G401.6 (cell line): Measurements from ENCODE around the gene AP1S3.
A peak's percentile ranks its signal among the peaks of the same experiment; 100 is the strongest.
"Not testable (repeated sequence)": the region's sequence is repeated elsewhere in the genome, so short reads cannot be mapped to it uniquely, and the experiment has no call there.

Source experiments
- FAIRE-seq: peaks from 2 replicates; lab custom pipeline; 2012; peaks lifted over from hg19 to GRCh38; lab: Jason Lieb, UNC

AP1S3 gene

GRCh38 chr2:223797811-223798721 lies 39.3 kb downstream of the AP1S3 start:
- peak; percentile 82 for FAIRE-seq

- FAIRE-seq = no peak
Observed at GRCh38 chr2:223797037-223797436, 40.3 kb downstream of the AP1S3 start.

- FAIRE-seq = no peak
Observed at GRCh38 chr2:223789423-223789822, 48.0 kb downstream of the AP1S3 start.

- FAIRE-seq = no peak
Observed at GRCh38 chr2:223788826-223789225, 48.6 kb downstream of the AP1S3 start.

- not testable (repeated sequence) for FAIRE-seq
Observed at GRCh38 chr2:223788106-223788505, 49.3 kb downstream of the AP1S3 start.

GRCh38 chr2:223787358-223787757 lies 50.0 kb downstream of the AP1S3 start:
- no peak for FAIRE-seq

- no peak for FAIRE-seq
Observed at GRCh38 chr2:223786943-223787342, 50.4 kb downstream of the AP1S3 start.

GRCh38 chr2:223786236-223786635 lies 51.1 kb downstream of the AP1S3 start:
- FAIRE-seq = no peak

- FAIRE-seq = no peak
Observed at GRCh38 chr2:223784221-223784772, 53.1 kb downstream of the AP1S3 start.

DNA sequence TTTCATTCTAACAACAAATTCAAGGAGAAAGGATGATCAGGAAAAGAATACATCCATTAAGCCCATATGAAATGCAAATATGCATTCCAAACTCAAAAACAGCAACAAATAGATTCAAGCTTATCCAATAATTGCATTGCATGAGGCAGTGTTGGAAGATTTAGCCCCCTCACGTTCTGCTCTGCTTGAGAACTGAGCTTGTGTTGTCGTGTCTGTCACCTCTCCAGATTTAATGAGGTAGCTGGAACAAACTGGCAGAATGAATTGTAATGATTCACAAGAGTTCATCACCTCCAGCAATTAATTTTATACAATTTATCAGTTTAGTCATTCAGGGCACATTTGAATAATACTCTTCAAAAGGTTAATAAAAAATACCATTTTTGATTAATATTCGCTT lies 54.8 kb downstream of the AP1S3 start:
- no peak for FAIRE-seq

DNA sequence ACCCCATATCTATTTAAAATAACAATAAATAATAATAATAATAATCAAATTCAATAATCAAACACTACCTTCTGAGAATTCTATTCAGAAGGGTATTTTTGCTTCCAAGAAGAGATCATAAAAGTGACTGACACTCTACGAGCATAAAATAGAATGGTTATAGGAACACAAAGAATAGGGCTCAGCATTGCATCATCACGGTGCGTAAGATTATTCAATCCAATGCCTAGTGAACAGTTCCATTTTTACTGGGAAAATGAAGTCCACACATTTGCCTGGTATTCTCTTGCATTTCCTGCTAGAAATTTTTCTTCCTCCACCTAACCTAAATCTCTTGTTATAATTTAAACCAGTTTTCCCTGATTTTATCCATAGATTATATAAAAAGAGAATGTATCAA lies 55.8 kb downstream of the AP1S3 start:
- FAIRE-seq = no peak

- FAIRE-seq = no peak
Observed at GRCh38 chr2:223779877-223780276, 57.5 kb downstream of the AP1S3 start.

- no peak for FAIRE-seq
Observed at GRCh38 chr2:223774193-223774592, 63.2 kb downstream of the AP1S3 start.

DNA sequence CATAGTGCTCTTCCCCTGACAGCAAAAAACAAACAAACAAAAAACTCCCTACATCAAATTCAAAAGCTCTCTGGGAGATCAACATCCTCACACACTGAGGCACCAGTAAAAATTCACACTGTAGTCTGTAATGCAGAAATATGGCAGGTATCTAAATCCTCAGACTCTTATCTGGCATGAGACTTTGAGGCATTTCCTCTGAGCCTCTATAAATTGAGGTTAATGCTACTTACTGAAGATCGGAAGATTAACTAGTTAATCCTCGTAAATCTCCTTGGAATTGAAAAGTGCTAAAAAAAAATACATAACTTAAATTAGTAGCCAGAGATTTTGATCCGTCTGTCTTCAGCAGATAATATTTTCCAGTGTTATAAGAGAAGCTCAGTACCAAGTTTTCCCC lies 65.0 kb downstream of the AP1S3 start:
- no peak for FAIRE-seq

DNA sequence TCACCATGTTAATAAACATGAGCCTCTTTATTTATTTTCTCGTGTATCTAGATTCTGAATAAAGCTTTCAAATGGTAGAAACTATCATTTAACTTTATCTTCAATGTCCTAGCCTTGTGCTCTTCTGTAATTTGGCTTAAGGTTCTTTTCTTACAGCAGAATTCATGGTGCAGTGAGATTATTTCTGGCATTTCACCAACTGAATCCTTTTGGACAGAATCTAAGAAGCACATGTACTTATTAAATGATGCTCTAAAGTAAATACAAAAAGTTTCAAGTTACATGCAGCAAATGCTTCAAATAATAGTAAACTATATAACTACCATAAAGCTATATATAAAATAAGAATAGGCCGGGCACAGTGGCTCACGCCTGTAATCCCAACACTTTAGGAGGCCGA lies 65.9 kb downstream of the AP1S3 start:
- FAIRE-seq = no peak

GRCh38 chr2:223768179-223768578 lies 69.2 kb downstream of the AP1S3 start:
- FAIRE-seq = no peak

DNA sequence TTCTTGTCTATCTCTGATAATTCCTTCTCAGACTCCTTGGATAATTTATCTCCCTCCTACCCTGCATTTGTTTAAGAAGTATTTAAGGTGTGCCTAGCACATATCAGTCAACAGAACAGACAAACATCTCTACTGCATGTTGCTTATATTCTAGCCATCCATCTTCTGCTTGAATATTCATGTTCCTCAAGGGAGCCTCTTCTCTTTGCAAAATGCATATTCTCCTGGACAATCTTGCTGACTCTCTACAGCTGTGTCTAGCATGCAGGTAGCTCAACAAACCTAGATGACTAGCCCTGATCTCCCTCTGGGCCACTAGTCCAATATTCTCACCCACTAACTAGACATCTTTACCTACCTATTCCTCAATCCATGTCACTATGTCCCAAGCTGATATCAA lies 70.0 kb downstream of the AP1S3 start:
- FAIRE-seq = no peak

DNA sequence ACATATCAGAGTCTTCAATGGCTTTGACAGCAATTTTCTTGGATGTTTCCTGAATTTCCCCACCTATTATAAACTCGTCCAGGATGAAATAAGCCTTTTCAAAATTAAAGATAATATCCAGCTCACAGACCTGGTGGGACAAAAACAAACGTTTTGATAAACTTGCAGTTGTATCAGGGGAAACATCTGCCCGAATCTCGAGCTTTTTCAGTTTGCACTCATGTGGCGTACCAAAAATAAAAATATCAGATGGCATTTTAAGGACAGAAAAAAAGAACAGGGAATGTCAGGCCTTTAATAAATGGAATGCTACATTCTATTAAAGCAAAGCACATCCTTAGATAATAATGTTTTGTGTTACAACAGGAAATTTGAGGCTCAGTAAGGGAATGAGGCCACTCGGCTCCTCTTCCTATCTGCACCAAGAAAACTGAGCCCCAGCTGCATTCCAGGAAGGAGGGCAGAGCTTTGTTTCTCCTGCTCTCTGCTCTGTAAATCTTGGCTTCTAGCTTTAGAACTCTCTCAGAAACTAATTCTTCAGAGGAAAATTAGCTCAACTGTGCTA lies 72.1 kb downstream of the AP1S3 start:
- FAIRE-seq = no peak

DNA sequence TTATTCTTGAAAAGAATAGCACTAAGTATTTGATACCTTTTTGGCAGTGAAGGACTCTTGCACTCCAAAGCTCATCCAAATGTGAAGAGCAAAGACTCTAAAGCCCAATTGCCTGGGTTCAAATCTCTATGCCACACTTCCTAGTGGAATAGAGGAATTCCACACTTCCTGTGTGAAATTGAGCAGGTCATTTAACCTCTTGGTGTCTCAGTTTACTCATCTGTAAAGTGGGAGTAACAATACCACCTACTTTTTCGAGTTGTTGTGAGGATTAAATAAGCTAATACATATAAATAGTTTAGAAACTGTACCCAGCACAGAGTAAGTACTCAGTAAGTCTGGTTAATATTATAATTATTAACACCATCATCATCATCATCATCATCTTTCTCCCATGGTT lies 72.6 kb downstream of the AP1S3 start:
- FAIRE-seq = no peak

DNA sequence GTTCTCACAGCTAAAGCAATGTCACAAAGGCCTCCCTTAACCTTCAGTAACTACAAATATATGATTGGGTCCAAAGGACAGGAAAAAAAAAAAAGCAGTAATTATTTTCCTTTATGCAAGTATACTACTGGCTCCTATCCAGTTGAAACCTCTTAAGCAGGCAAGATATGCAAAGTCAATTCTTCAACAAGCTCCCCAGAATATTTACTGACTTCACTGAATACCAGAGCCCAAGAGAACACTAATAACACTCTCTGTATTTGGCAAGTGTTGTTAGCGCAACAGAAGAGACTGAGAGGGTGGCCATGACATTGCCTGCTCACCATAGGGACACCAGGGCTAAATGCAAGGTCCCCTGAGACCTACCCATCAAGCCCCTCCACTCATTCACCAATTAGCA lies 74.5 kb downstream of the AP1S3 start:
- no peak for FAIRE-seq

DNA sequence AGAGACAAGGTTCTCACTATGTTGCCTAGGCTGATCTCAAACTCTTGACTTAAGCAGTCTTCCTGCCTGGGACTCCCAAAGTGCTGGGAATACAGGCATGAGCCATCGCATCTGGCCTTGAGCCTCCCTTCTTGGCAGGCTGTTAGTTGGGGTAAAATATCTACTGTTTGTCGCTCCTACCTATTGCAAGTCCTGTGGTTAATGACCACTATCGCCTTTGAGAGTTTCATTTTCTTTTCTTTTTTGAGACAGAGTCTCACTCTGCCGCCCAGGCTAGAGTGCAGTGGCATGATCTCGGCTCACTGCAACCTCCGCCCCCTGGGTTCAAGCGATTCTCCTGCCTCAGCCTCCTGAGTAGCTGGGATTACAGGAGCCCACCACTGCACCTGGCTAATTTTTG lies 75.6 kb downstream of the AP1S3 start:
- not testable (repeated sequence) for FAIRE-seq

- no peak for FAIRE-seq
Observed at GRCh38 chr2:223760838-223761502, 76.4 kb downstream of the AP1S3 start.
